Neural cell (in vitro differentiated cells): ENCODE measurements around the gene PRMT9.

Experiments used
- EP300 ChIP-seq: fragments of 450-650 bp; conservative IDR thresholded peaks from 2 replicates; pipeline ENCODE4 v1.6.1; 2014; ENCODE audit warnings: antibody characterized with exemption, mild to moderate bottlenecking, moderate library complexity; ENCODE audit not compliant: poor library complexity, severe bottlenecking
- EZH2 ChIP-seq: fragments of 200-600, 300-800 bp; shearing (Covaris generic), sonication (generic); IDR thresholded peaks from 2 replicates; pipeline ENCODE4 v1.6.1; 2014; ENCODE audit warnings: antibody characterized with exemption, low read length, borderline replicate concordance, mild to moderate bottlenecking; ENCODE audit not compliant: insufficient read depth, poor library complexity, severe bottlenecking
- TAF1 ChIP-seq: IDR thresholded peaks from 2 replicates; pipeline ENCODE4 v1.6.1; 2012; ENCODE audit warnings: low read depth
- TF ChIP-seq, protein P1 (sequence below): fragments of 450-650 bp; IDR thresholded peaks from 2 replicates; pipeline ENCODE4 v1.5.1; 2014; ENCODE audit warnings: antibody characterized with exemption, mild to moderate bottlenecking, moderate library complexity; ENCODE audit not compliant: poor library complexity, severe bottlenecking

DNA sequence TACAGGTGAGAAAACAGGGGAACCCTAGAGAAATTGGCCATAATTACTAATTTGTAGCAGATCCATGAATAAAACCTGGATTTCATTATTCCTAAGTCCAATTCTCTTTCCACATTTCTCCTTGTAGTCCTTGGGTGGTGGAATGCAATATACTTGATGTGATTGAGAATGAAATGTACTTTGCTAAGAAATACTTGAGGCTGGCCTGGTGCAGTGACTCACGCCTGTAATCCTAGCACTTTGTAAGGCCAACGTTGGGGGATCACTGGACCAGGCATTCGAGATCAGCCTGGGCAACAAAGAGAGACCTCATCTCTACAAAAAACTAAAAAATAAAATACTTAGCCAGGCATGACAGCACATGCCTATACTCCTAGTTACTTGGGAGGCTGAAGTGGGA, 50.9 kb downstream of the PRMT9 start:
- TF ChIP-seq EZH2 (no peak), TAF1 (no peak), EP300 (no peak)
- TF ChIP-seq, protein P1, sequence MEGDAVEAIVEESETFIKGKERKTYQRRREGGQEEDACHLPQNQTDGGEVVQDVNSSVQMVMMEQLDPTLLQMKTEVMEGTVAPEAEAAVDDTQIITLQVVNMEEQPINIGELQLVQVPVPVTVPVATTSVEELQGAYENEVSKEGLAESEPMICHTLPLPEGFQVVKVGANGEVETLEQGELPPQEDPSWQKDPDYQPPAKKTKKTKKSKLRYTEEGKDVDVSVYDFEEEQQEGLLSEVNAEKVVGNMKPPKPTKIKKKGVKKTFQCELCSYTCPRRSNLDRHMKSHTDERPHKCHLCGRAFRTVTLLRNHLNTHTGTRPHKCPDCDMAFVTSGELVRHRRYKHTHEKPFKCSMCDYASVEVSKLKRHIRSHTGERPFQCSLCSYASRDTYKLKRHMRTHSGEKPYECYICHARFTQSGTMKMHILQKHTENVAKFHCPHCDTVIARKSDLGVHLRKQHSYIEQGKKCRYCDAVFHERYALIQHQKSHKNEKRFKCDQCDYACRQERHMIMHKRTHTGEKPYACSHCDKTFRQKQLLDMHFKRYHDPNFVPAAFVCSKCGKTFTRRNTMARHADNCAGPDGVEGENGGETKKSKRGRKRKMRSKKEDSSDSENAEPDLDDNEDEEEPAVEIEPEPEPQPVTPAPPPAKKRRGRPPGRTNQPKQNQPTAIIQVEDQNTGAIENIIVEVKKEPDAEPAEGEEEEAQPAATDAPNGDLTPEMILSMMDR, result no peak
